Left ventricle myocardium inferior (tissue), 1 donor: Measurements from ENCODE around the gene C19orf73. TPM values are rescaled to one million over a fixed set of nuclear protein-coding genes. Genes with fewer than 3 reads are reported as not detected.
"Not testable (repeated sequence)": the region's sequence is repeated elsewhere in the genome, so short reads cannot be mapped to it uniquely, and the experiment has no call there.

Source experiments
- DNase-seq: peaks from one replicate; pipeline ENCODE4 v3.0.0-alpha.2; 2020
- H3K27ac ChIP-seq: fragments of 200-600 bp; replicated peaks from 2 replicates; pipeline ENCODE4 v1.8.0; 2021
- H3K27me3 ChIP-seq: fragments of 200-600 bp; 2 replicates; pipeline ENCODE4 v1.8.0; 2021; ENCODE audit warnings: low read depth
- H3K36me3 ChIP-seq: fragments of 200-600 bp; 2 replicates; pipeline ENCODE4 v1.8.0; 2021
- H3K4me1 ChIP-seq: fragments of 200-600 bp; 2 replicates; pipeline ENCODE4 v1.8.0; 2021
- H3K4me3 ChIP-seq: fragments of 200-600 bp; 2 replicates; pipeline ENCODE4 v1.8.0; 2021; ENCODE audit warnings: mild to moderate bottlenecking, moderate library complexity
- H3K9me3 ChIP-seq: fragments of 200-600 bp; replicated peaks from 2 replicates; pipeline ENCODE4 v1.8.0; 2021
- intact Hi-C: fragments of 100-400 bp; cut with micrococcal nuclease; formaldehyde crosslinking; loops from one replicate; pipeline ENCODE4 v1.11.0; 2022
- total RNA-seq: library from RNA; stranded (reverse); fragmentation: NEBNext Ultra II Directional; extraction: Animal tissue kit (Norgen Biotek cat#: 25700); gene quantifications from one replicate; pipeline ENCODE4 v1.2.1, GENCODE V29; 2021
- TF ChIP-seq, protein P1 (sequence below): fragments of 200-600 bp; IDR thresholded peaks from 2 replicates; pipeline ENCODE4 v1.8.0; 2021; ENCODE audit warnings: antibody characterized with exemption, mild to moderate bottlenecking, borderline replicate concordance
- donor health status: DM: no; HTN: yes; CAD: no; lungs with severe emphysema.

Gene C19orf73
- total RNA-seq, 1 donor from 2014 or later = 1.6 TPM

- H3K27ac ChIP-seq = peak within 1 kb of the TSS; percentile 86
- peaks cover 45% of the 10 kb centered on the region for H3K4me1 ChIP-seq
- H3K36me3 ChIP-seq = peaks cover 23% of the 10 kb centered on the region
- intact Hi-C loops = no loop called here
- DNase-seq = peak; percentile 99
- TF ChIP-seq, protein P1, sequence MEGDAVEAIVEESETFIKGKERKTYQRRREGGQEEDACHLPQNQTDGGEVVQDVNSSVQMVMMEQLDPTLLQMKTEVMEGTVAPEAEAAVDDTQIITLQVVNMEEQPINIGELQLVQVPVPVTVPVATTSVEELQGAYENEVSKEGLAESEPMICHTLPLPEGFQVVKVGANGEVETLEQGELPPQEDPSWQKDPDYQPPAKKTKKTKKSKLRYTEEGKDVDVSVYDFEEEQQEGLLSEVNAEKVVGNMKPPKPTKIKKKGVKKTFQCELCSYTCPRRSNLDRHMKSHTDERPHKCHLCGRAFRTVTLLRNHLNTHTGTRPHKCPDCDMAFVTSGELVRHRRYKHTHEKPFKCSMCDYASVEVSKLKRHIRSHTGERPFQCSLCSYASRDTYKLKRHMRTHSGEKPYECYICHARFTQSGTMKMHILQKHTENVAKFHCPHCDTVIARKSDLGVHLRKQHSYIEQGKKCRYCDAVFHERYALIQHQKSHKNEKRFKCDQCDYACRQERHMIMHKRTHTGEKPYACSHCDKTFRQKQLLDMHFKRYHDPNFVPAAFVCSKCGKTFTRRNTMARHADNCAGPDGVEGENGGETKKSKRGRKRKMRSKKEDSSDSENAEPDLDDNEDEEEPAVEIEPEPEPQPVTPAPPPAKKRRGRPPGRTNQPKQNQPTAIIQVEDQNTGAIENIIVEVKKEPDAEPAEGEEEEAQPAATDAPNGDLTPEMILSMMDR = no peak
- no peaks in the 10 kb centered on the region for H3K27me3 ChIP-seq
- H3K9me3 ChIP-seq = no peaks in the 10 kb centered on the region
- H3K4me3 ChIP-seq = peak within 1 kb of the TSS; percentile 89
Observed at GRCh38 chr19:49085020-49085867, 33.7 kb downstream of the C19orf73 start, which contains the start of gene SNRNP70. TSS of gene SNRNP70 (plus strand) at chr19:49085451. CDS start at chr19:49086415, 964 bp downstream.

DNA sequence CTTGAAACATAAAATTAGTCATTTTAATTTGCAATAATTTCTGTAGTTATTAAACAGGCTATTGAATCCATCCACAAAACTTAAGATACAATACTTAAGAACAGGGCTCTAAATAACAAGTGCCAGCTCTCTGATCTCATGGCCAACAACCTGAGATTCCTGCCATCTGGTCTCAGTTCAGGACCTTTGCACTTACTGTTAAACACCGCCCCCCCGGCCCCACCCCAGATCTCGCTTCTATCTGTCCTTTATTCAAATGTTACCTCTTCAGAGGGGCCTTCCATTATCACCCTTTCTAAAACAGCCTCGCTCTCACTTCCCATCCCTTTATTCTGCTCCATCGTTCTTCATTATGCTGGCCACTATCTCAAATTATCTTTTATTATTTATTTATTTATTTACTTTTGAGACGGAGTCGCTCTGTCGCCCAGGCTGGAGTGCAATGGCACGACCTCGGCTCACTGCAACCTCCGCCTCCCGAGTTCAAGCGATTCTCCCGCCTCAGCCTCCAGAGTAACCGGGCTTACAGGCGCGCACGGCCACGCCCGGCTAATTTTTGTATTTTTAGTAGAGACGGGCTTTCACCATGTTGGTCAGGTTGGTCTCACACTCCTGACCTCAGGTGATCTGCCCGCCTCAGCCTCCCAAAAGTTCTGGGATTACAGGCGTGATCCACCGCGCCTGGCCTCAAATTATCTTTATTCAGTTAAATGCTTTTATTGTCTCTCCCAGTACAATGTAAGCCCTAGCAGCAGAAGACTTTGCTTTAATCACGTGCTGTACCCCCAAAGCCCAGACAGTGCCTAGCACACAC, 34.5 kb downstream of the C19orf73 start:
- H3K4me1 ChIP-seq = peaks cover 45% of the 10 kb centered on the region
- H3K36me3 ChIP-seq = peaks cover 16% of the 10 kb centered on the region
- TF ChIP-seq, protein P1 = no peak
- H3K27ac ChIP-seq = peak overlapping the region; percentile 86
- intact Hi-C loops = no loop called here
- peak overlapping the region; percentile 89 for H3K4me3 ChIP-seq
- DNase-seq = no peak
- H3K9me3 ChIP-seq = no peaks in the 10 kb centered on the region
- no peaks in the 10 kb centered on the region for H3K27me3 ChIP-seq

DNA sequence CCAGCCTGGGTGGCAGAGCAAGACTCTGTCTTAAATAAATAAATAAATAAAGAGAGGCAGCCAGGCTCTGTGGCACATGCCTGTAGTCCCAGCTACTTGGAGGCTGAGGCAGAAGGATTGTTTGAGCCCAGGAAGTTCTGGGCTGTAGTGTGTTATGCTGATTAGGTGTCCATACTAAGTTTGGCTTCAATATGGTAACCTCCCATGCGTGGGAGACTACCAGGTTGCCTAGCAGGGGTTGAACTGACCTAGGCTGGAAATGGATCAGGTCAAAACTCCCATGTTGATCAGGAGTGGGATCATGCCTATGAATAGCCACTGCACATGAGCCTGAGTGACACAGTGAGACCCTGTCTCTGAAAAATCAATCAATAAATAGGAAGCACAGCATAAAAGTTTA, 37.7 kb downstream of the C19orf73 start:
- Histone ChIP-seq H3K4me1 (peaks cover 16% of the 10 kb centered on the region), H3K9me3 (no peaks in the 10 kb centered on the region), H3K4me3 (no peak overlapping the region), H3K36me3 (no peaks in the 10 kb centered on the region), H3K27me3 (no peaks in the 10 kb centered on the region), H3K27ac (no peak overlapping the region)
- intact Hi-C loops = no loop called here
- DNase-seq = no peak
- TF ChIP-seq, protein P1 = no peak

DNA sequence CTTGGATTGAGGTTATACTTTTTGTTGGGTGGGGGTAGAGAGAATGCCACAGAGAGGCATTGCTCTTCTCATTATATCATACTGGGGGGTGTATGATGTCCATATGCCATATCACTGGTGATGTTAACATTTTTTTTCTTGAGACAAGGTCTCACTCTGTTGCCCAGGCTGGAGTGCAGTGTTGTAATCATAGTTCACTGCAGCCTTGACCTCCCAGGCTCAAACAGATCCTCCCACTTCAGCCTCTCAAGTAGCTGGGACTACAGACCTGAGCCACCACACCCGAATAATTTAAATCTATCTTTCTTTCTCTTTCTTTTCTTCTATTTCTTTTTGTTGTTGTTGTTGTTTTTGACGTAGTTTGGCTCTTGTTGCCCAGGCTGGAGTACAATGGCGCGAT, 38.6 kb downstream of the C19orf73 start:
- H3K27ac ChIP-seq = no peak overlapping the region
- TF ChIP-seq, protein P1 = no peak
- H3K4me3 ChIP-seq = no peak overlapping the region
- intact Hi-C loops = no loop called here
- no peak for DNase-seq
- no peaks in the 10 kb centered on the region for H3K9me3 ChIP-seq
- no peaks in the 10 kb centered on the region for H3K36me3 ChIP-seq
- no peaks in the 10 kb centered on the region for H3K27me3 ChIP-seq
- H3K4me1 ChIP-seq = peaks cover 8% of the 10 kb centered on the region

GRCh38 chr19:49074869-49075268, 44.1 kb downstream of the C19orf73 start:
- H3K36me3 ChIP-seq, H3K9me3 ChIP-seq, intact Hi-C loops, H3K4me1 ChIP-seq, H3K4me3 ChIP-seq, H3K27ac ChIP-seq: not testable (repeated sequence)
- peak; percentile 70 for DNase-seq
- peaks cover 47% of the 10 kb centered on the region for H3K27me3 ChIP-seq
- TF ChIP-seq, protein P1 = peak; percentile 79
